Activated T-cell treated with anti-CD3 and anti-CD28 coated beads, Interleukin-2, amount 50 U/mL, for 24 hours (primary cell): Measurements from ENCODE around the gene NGB.

Source experiments
- DNase-seq: peaks from one replicate; pipeline ENCODE4 v3.0.0-alpha.2; 2020
- H3K27ac Mint-ChIP-seq: 2 replicates; pipeline ENCODE4 v1.8.0; 2020; ENCODE audit warnings: mild to moderate bottlenecking, mixed read lengths
- H3K27me3 Mint-ChIP-seq: 2 replicates; pipeline ENCODE4 v1.8.0; 2020; ENCODE audit warnings: mixed read lengths
- H3K36me3 Mint-ChIP-seq: 2 replicates; pipeline ENCODE4 v1.8.0; 2020; ENCODE audit warnings: low read depth, mixed read lengths
- H3K4me1 Mint-ChIP-seq: 2 replicates; pipeline ENCODE4 v1.8.0; 2020; ENCODE audit warnings: low read depth, mixed read lengths
- H3K4me3 Mint-ChIP-seq: 2 replicates; pipeline ENCODE4 v1.8.0; 2020; ENCODE audit warnings: mild to moderate bottlenecking, moderate library complexity, mixed read lengths
- H3K9me3 Mint-ChIP-seq: 2 replicates; pipeline ENCODE4 v1.8.0; 2020; ENCODE audit warnings: mixed read lengths

NGB gene

DNA sequence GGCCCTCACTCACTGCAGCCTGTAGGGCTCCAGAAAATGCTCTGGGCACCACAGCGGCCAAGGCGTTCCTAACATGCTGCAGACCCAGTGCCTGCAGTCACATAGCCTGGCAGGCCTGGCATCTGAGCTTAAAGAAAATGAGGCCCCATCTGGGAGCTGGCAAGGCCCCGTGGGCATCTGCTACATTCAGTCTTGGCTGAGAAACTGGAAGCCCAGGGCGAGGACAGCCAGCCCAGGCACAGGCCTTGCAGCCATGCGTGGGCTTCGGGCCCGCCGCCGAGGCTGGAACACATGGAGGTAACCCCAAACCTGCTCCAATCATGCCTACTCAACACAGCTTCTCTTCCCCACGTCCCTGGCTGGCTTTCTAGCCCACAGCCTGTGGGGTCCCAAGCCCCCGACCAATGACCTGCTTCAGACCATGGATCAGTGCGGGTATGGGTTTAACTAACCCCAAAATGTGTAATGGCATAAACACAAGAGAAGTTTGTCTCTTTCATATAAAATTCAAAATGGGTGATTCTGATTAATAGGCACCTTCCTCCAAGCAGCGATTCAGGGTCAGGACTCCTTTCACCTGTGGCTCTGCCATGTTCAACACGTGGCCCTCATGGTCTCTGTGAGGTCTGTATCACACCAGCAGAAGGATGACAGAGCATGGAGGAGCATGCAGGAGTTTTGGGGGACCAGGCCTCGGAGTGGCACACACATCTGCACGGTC, 6.4 kb downstream of the NGB start:
- Mint-ChIP-seq H3K27me3 (peaks cover 32% of the 10 kb centered on the region), H3K4me3 (no peak overlapping the region), H3K4me1 (no peaks in the 10 kb centered on the region), H3K9me3 (no peaks in the 10 kb centered on the region), H3K27ac (no peak overlapping the region), H3K36me3 (no peaks in the 10 kb centered on the region)
- no peak for DNase-seq

DNA sequence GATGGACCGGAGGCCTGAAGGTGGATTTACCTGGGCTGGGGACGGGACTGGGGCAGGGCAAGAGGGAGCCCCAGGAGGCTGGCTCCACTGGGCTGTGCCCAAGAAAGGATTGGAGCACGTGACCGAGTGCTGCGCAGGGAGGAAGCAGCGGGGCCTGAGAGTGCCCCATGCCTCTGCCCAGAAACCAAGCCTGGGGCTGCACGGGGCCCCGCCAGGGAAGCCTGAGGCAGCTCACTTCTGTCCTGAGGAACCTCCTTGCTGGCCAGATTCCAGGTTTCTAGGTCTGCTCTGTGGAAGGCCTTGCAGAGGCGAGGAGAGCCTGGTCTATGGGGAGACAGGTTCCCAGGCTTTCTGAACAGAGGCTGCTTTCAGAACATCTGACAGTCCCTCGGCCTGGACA, 10.4 kb downstream of the NGB start:
- no peaks in the 10 kb centered on the region for H3K4me1 Mint-ChIP-seq
- H3K27me3 Mint-ChIP-seq: peaks cover 12% of the 10 kb centered on the region
- DNase-seq: no peak
- H3K9me3 Mint-ChIP-seq: no peaks in the 10 kb centered on the region
- no peaks in the 10 kb centered on the region for H3K36me3 Mint-ChIP-seq
- no peak overlapping the region for H3K4me3 Mint-ChIP-seq
- H3K27ac Mint-ChIP-seq: no peak overlapping the region

DNA sequence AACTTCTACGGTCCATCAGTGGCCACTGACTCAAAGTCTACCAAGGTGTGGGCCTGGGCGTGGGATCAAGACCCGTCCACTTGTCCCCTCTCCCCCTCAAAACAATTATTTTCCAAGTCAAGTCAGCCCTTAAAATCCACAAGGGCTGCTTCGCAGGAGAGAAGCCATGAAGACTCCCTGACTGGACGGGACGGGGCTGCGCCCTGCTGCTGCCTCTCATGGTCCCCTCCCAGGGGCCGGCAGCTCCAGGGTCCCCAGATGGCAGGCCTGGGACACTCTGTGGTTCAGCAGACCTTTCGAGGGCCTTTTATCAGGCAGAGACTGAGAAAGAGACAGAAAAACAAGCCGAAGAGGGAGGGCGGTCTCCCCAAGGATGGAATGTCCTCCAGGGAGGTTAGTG, 10.8 kb downstream of the NGB start:
- Mint-ChIP-seq H3K27ac (no peak overlapping the region), H3K27me3 (peaks cover 12% of the 10 kb centered on the region)
- DNase-seq: no peak

DNA sequence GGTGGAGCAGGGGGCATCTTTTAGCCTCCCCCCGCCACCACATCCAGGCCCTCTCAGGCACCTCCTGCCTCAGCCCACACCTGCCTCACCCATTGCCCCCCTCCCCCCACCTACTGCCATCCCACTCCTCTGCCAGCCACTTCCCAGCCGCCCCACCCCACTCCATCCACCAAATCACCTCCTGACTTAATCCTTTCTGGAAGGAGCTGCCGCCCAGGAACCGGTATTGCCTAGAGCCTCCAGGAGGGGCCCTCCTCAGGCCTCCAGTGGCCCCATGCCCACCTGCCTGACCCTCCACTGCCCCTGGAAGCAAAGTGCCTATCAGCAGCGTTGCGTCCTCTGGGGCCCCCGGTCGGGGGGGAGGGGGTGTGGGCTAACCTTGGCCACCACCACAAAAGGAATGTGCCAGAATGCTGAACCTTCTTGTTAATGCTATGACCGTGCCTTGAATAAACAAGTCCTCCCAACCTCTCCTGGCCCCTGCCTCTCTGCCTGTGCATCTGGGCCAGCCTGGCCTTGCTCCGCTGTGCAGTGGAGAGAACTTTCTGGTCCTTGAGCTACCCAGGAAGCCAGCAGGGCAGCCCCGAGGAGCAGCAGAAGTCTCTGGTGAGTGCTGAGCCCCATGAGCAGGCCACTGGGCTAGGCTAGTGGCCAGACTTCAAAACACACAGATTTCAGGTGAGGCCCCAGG, 11.8 kb downstream of the NGB start:
- DNase-seq: no peak
- no peaks in the 10 kb centered on the region for H3K9me3 Mint-ChIP-seq
- H3K4me3 Mint-ChIP-seq: no peak overlapping the region
- no peaks in the 10 kb centered on the region for H3K36me3 Mint-ChIP-seq
- H3K27ac Mint-ChIP-seq: no peak overlapping the region
- peaks cover 12% of the 10 kb centered on the region for H3K27me3 Mint-ChIP-seq
- no peaks in the 10 kb centered on the region for H3K4me1 Mint-ChIP-seq

More for the DNA sequence above, 10.8 kb downstream of the NGB start:
- no peaks in the 10 kb centered on the region for H3K36me3 Mint-ChIP-seq
- no peak overlapping the region for H3K4me3 Mint-ChIP-seq
- no peaks in the 10 kb centered on the region for H3K9me3 Mint-ChIP-seq
- no peaks in the 10 kb centered on the region for H3K4me1 Mint-ChIP-seq

DNA sequence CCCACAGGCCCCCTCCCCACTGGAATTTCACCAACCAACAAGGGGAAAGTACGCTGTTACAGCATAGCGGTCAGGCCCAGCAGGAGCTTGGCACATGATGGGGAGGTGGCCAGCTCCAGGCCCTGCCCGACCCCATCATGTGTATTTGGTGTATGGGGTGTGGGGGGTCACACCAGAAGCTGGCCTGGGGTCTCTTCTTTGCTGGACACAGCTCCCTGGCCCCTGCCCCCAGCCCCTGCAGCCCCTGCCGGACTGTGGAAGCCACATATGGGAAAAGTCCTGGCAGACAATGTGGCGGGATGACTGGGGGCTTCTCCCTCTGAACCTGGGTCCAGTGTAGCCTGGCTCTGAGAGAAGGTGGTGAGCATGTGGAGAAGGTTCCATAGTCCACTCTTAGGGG, 12.4 kb downstream of the NGB start:
- Mint-ChIP-seq H3K27ac (no peak overlapping the region), H3K36me3 (no peaks in the 10 kb centered on the region), H3K9me3 (no peaks in the 10 kb centered on the region), H3K4me1 (no peaks in the 10 kb centered on the region), H3K4me3 (no peak overlapping the region), H3K27me3 (peaks cover 12% of the 10 kb centered on the region)
- no peak for DNase-seq

DNA sequence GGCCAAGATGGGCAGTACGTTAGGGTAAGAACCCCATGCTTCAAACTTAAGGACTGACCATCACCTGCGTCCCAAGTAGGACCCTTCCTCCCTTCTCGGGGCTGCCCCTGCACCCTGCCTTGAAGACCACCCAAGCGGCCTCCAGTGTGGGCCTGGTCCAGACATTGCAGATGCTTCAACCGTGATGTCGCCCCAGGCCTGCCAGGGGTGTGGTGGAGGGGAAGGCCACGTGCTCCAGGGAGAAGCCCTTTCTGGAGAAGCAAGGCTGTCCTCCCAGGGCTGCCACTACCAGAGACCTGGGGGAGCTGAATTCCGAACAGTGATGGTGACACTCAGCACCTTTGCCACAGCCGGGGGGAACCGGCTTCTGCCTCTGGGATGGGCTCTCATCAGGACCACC, 13.3 kb downstream of the NGB start:
- Mint-ChIP-seq H3K9me3 (no peaks in the 10 kb centered on the region), H3K36me3 (no peaks in the 10 kb centered on the region), H3K27ac (no peak overlapping the region), H3K27me3 (peaks cover 12% of the 10 kb centered on the region), H3K4me3 (no peak overlapping the region), H3K4me1 (no peaks in the 10 kb centered on the region)
- no peak for DNase-seq

DNA sequence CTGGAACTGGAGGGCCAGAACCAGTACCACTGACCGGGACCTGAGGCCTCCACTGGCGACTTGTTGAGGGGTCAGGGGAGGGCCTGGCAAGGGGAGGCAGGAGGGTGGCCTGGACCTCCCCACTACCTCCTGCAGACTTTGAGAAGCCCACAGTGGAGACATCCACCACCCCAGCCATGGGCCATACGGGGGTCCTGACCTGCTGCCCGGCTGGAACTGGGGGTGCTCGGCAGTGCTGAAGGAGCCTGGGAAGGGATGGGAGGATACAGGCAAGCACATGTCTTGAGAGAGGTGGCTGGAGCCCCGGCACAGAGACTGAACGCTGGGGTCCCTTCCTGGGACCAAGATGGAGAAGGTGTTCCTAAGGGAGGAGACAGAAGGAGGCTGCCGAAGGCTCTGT, 14.3 kb downstream of the NGB start:
- peaks cover 8% of the 10 kb centered on the region for H3K27me3 Mint-ChIP-seq
- no peak for DNase-seq
- no peak overlapping the region for H3K4me3 Mint-ChIP-seq
- no peaks in the 10 kb centered on the region for H3K9me3 Mint-ChIP-seq
- no peaks in the 10 kb centered on the region for H3K4me1 Mint-ChIP-seq
- H3K36me3 Mint-ChIP-seq: no peaks in the 10 kb centered on the region
- no peak overlapping the region for H3K27ac Mint-ChIP-seq

DNA sequence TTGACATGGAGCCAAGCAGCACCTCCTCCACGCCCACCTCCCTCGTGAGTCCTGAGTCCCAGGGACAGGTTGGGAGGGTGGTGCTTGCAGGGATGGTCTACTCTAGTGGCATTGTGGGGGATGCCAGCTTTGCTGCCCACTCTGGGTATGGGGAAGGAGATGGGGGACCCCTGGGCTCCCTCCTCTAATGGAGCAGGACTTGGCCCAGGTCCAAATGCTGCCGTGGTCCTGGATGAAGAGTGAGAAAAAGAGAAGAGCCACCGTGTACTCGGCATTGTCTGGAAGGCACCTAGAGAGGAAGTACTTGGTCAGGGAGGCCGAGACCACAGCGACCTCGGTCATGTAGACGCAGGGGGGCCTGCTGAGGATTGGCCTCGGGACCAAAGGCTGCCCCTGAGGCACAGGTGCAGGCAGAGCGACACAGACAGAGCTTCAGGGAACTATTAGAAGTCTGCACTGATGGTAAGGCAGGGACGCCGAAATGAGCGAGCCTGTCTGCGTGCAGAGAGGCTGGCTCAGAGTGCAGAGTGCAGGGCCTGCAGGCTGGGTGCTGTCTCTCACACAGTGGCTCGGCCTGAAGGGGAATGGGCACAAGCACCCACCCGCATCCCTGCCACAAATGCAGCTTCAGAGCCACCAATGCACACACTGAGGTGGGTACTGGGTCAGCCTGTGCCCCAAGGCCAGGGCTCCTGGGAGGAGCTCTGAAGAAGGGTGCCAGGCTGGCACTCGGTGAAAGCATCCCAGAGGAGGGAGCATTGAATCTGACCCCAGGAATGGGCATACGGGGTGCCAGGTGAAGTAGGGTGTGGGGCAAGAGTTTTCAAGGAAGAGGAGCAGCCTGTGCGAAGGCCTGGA, 17.4 kb downstream of the NGB start:
- no peak for DNase-seq
- Mint-ChIP-seq H3K27me3 (no peaks in the 10 kb centered on the region), H3K36me3 (no peaks in the 10 kb centered on the region), H3K27ac (no peak overlapping the region), H3K4me1 (no peaks in the 10 kb centered on the region), H3K9me3 (no peaks in the 10 kb centered on the region), H3K4me3 (no peak overlapping the region)

DNA sequence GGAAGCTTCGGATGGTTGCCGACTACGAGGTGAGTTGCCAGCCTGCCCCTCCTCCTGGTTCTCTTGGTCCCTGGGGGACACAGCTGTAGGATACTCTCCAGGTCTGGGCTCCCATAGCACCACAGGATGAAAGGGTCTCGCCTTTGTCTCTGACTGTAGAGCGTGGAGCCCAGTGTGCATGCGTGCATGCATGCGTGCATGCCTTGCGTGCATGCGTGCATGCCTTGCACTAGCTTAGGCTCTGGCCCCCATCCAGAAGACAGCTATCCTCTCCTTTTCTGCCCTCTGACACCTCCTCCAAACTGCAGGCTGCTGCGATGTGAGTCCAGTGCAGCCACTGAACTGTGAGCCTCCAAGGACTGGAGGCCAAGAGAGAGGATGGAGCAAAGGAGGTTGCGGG, 19.1 kb downstream of the NGB start:
- DNase-seq: no peak

DNA sequence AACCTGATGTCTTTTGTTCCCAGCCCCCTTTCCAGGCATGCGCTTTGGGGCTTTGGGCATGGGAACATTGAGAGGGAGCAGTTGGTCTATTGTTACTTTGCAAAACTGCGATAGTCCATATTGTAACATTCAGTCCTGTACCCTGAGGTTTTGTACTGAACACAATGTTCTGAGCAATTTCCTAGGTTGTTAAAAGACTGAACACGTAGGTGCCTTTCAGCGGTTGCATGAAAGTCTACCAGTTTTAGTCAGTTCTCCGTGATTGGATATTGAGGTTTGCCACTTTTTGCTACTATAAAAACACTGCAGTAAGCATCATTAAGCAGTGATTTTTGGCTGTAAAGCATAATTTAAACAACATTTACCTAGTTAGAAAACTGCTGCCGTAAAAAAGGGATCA, 20.1 kb downstream of the NGB start:
- Mint-ChIP-seq H3K4me3 (no peak overlapping the region), H3K27me3 (no peaks in the 10 kb centered on the region), H3K36me3 (no peaks in the 10 kb centered on the region), H3K9me3 (no peaks in the 10 kb centered on the region), H3K27ac (no peak overlapping the region), H3K4me1 (no peaks in the 10 kb centered on the region)
- DNase-seq: no peak

More for the DNA sequence above, 19.1 kb downstream of the NGB start:
- Mint-ChIP-seq H3K36me3 (no peaks in the 10 kb centered on the region), H3K27me3 (no peaks in the 10 kb centered on the region), H3K4me1 (no peaks in the 10 kb centered on the region), H3K27ac (no peak overlapping the region), H3K4me3 (no peak overlapping the region), H3K9me3 (no peaks in the 10 kb centered on the region)

DNA sequence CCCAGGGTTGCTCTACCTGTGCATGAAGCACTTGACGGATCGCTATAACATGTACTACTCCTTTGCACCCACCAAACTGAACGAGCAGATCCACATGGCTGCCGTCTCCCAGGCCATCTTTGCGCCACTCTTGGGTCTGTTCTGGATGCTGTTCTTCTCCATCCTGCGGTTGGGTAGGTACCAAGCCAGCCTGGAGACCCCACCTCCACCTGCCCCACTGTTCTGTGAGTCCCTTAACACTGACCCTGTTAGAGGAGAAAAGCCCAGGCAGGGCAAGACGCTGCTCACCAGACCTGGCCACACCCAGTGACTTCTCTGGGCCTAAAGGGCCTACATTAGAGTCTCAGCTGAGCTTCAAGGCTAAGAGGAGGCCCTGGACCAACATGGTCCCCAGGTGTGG, 21.7 kb downstream of the NGB start:
- H3K27ac Mint-ChIP-seq: no peak overlapping the region
- no peaks in the 10 kb centered on the region for H3K4me1 Mint-ChIP-seq
- H3K36me3 Mint-ChIP-seq: no peaks in the 10 kb centered on the region
- no peak overlapping the region for H3K4me3 Mint-ChIP-seq
- DNase-seq: no peak
- H3K27me3 Mint-ChIP-seq: no peaks in the 10 kb centered on the region
- no peaks in the 10 kb centered on the region for H3K9me3 Mint-ChIP-seq

DNA sequence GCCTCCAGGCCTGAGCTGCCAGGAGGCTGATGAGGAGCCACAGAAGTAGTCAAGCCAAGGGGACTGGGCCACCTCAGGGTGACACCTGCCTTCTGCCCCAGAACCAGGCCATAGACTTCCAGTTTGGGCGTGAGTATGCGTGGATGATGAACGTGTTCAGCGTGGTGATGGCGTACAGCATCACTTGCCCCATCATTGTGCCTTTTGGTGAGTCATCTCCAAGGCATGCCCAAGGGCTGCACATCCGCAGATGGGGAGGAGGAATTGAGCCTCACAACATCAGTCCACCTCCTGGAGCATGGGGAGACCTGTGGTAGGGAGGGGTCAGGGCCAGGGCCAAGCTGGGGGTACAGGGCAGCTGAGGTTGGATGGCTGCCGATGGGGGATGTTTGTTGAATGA, 22.3 kb downstream of the NGB start:
- no peak overlapping the region for H3K27ac Mint-ChIP-seq
- DNase-seq: no peak
- H3K27me3 Mint-ChIP-seq: no peaks in the 10 kb centered on the region
- H3K4me1 Mint-ChIP-seq: no peaks in the 10 kb centered on the region
- no peaks in the 10 kb centered on the region for H3K36me3 Mint-ChIP-seq
- H3K4me3 Mint-ChIP-seq: no peak overlapping the region
- no peaks in the 10 kb centered on the region for H3K9me3 Mint-ChIP-seq

DNA sequence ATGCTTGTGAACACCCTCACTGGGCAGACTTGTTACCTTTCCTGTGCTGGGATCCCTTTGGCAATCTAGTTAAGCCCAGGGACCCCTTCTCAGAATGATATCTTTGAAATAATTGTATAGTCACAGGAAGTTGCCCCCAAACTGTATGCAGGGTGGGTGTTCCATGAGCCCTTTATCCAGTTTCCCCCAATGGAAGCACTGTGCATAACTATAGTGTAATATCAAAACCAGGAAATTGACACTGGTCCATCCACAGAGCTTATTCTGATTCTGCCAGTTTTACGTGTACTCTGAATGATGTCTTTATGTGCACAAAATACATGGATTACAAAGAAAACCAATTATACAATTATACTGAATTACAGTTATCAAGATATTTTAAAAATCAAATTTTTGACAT, 24.2 kb downstream of the NGB start:
- no peak overlapping the region for H3K4me3 Mint-ChIP-seq
- DNase-seq: no peak
- no peaks in the 10 kb centered on the region for H3K4me1 Mint-ChIP-seq
- no peaks in the 10 kb centered on the region for H3K9me3 Mint-ChIP-seq
- H3K36me3 Mint-ChIP-seq: no peaks in the 10 kb centered on the region
- no peak overlapping the region for H3K27ac Mint-ChIP-seq
- no peaks in the 10 kb centered on the region for H3K27me3 Mint-ChIP-seq

DNA sequence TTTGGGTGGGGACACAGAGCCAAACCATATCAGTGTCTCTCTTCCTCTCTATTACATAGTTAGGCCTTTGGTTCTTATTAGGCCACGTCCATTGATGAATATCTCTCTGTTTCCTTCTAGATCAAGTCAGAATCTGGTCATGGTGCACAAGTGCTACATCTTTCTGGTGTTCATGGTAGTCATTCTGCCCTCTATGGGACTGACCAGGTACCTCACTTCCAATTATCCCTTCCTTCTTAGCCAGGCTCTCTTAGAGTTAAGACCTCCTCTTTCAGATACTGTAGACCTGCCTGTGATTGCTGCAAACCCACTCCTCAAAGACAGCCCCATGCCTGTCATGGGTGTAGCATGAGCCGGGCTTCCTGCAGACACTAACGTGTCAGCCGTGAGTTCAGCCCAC, 25.2 kb downstream of the NGB start:
- Mint-ChIP-seq H3K4me3 (no peak overlapping the region), H3K4me1 (no peaks in the 10 kb centered on the region), H3K27me3 (no peaks in the 10 kb centered on the region), H3K27ac (no peak overlapping the region), H3K9me3 (no peaks in the 10 kb centered on the region), H3K36me3 (no peaks in the 10 kb centered on the region)
- no peak for DNase-seq

DNA sequence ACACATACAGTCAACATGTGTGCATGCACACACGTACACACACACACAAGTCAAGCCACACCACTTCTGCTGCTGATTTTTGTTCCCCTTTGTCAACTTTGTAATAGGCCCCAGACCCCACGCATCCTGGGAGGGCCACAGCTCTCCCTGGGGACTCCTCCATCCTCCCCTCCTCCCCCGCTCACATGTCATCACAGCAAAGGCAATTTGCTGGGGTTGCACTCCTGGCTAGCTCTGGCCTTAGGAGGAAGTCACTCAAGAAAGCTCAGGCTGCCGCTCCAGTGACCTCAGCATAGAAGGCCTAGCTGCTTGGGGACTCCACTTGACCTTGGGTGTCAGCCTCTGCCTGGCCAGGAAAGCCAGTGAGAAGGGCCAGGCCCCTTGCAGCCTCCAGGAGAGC, 27.2 kb downstream of the NGB start:
- no peaks in the 10 kb centered on the region for H3K27me3 Mint-ChIP-seq
- no peak for DNase-seq
- no peaks in the 10 kb centered on the region for H3K9me3 Mint-ChIP-seq
- no peak overlapping the region for H3K4me3 Mint-ChIP-seq
- H3K36me3 Mint-ChIP-seq: no peaks in the 10 kb centered on the region
- H3K4me1 Mint-ChIP-seq: no peaks in the 10 kb centered on the region
- H3K27ac Mint-ChIP-seq: no peak overlapping the region
